B cell (primary cell): ENCODE measurements around the gene CEP43. TPM values are rescaled to one million over a fixed set of nuclear protein-coding genes. Genes with fewer than 3 reads are reported as not detected.

Experiments
- ATAC-seq: fragments of 200-7000 bp; cut with Tn5 transposase; one replicate; pipeline ENCODE4 v1.10.0; 2021; ENCODE audit warnings: low read depth, mild to moderate bottlenecking, moderate number of reproducible peaks, moderate library complexity
- CTCF ChIA-PET: fragments of 350-600 bp; sonication (Branson Sonifier 250); formaldehyde crosslinking; loops from one replicate; lab custom pipeline; 2021; ENCODE audit warnings: antibody characterized with exemption, inconsistent platforms; lab: Charles Lee
- POLR2A ChIA-PET: fragments of 350-600 bp; sonication (Branson Sonifier 250); formaldehyde crosslinking; loops from one replicate; lab custom pipeline; 2021; ENCODE audit warnings: antibody characterized with exemption; lab: Charles Lee
- DNase-seq: peaks from one replicate; pipeline ENCODE4 v3.0.0; 2013
- H2AFZ ChIP-seq: 2 replicates; pipeline ENCODE4 v1.6.1; 2012; ENCODE audit warnings: mild to moderate bottlenecking, low read depth, low read length; ENCODE audit not compliant: insufficient read depth, poor library complexity, severe bottlenecking
- H3K27ac ChIP-seq, 2 donors: 1 replicate in 1 of 2; 2 replicates in 1 of 2; pipeline ENCODE4 v1.5.1; 2012 to 2013; ENCODE audit warnings: low read length in 2 of 2, mild to moderate bottlenecking in 2 of 2, moderate library complexity in 1 of 2
- H3K27me3 ChIP-seq, 4 experiments: fragments of 200-600 bp in 1 of 4; sonication (generic) in 1 of 4; replicated peaks in 1 of 4; 1 replicate in 2 of 4; 2 replicates in 2 of 4; pipeline versions ENCODE4 v1.6.1 to v1.7.0; 2013 to 2016; ENCODE audit warnings: low read length in 3 of 4, mild to moderate bottlenecking in 2 of 4, mixed read lengths in 1 of 4, moderate library complexity in 1 of 4; ENCODE audit not compliant: insufficient read depth in 4 of 4, control insufficient read depth in 3 of 4; ENCODE audit errors: control extremely low read depth in 1 of 4
- H3K36me3 ChIP-seq, 2 experiments: replicated peaks in 1 of 2; 1 replicate in 1 of 2; 2 replicates in 1 of 2; pipeline versions ENCODE4 v1.6.1 to v1.7.1; 2013; ENCODE audit warnings: low read length in 1 of 2; ENCODE audit not compliant: insufficient read depth in 2 of 2, control insufficient read depth in 1 of 2; ENCODE audit errors: control extremely low read depth in 1 of 2, extremely low read depth in 1 of 2
- H3K4me1 ChIP-seq, 2 donors: fragments of 200-600 bp in 1 of 2; sonication (generic) in 1 of 2; 1 replicate in 1 of 2; 2 replicates in 1 of 2; pipeline versions ENCODE4 v1.5.1 to v1.6.1; 2013 to 2017; ENCODE audit warnings: low read length in 2 of 2; ENCODE audit not compliant: control insufficient read depth in 2 of 2, insufficient read depth in 2 of 2
- H3K4me2 ChIP-seq: replicated peaks from 2 replicates; pipeline ENCODE3; 2012; ENCODE audit warnings: mild to moderate bottlenecking, low read depth, low read length; ENCODE audit not compliant: poor library complexity, severe bottlenecking
- H3K4me3 ChIP-seq, 5 experiments: fragments of 200-600 bp in 1 of 5; sonication (generic) in 1 of 5; 1 replicate in 3 of 5; 2 replicates in 2 of 5; pipeline versions ENCODE4 v1.5.1 to v1.7.0; 2011 to 2016; ENCODE audit warnings: low read length in 4 of 5, mild to moderate bottlenecking in 4 of 5, low read depth in 2 of 5, control low read depth in 1 of 5, moderate library complexity in 1 of 5; ENCODE audit not compliant: insufficient read depth in 1 of 5; ENCODE audit errors: control extremely low read depth in 1 of 5, extremely low read depth in 1 of 5
- H3K79me2 ChIP-seq: fragments of 200-600 bp; sonication (generic); one replicate; pipeline ENCODE4 v1.6.0; 2016; ENCODE audit warnings: low read length; ENCODE audit not compliant: control insufficient read depth, insufficient read depth
- H3K9ac ChIP-seq: fragments of 200-600 bp; sonication (generic); 2 replicates; pipeline ENCODE4 v1.6.1; 2017; ENCODE audit warnings: mild to moderate bottlenecking, low read length, moderate library complexity
- H3K9me3 ChIP-seq, 3 donors: one replicate each; pipeline versions ENCODE4 v1.6.1 to v1.7.1; 2013; ENCODE audit warnings: low read length in 2 of 3; ENCODE audit not compliant: control insufficient read depth in 2 of 3, insufficient read depth in 1 of 3; ENCODE audit errors: control extremely low read depth in 1 of 3
- H4K20me1 ChIP-seq: 2 replicates; pipeline ENCODE4 v1.6.0; 2012; ENCODE audit warnings: mild to moderate bottlenecking, low read length; ENCODE audit not compliant: insufficient read depth, control insufficient read depth, poor library complexity, severe bottlenecking
- H3K27ac Mint-ChIP-seq: one replicate; pipeline ENCODE4 v1.8.0; 2021; ENCODE audit warnings: mixed read lengths
- H3K27me3 Mint-ChIP-seq: one replicate; pipeline ENCODE4 v1.8.0; 2021; ENCODE audit warnings: mixed read lengths
- H3K4me1 Mint-ChIP-seq: one replicate; pipeline ENCODE4 v1.8.0; 2021; ENCODE audit warnings: mixed read lengths
- H3K4me3 Mint-ChIP-seq: one replicate; pipeline ENCODE4 v1.8.0; 2021; ENCODE audit warnings: mixed read lengths
- H3K9me3 Mint-ChIP-seq: one replicate; pipeline ENCODE4 v1.8.0; 2022; ENCODE audit warnings: mixed read lengths; ENCODE audit not compliant: insufficient read depth
- CTCF ChIP-seq: fragments of 200-600 bp; IDR thresholded peaks from one replicate; pipeline ENCODE4 v1.8.0; 2022; ENCODE audit warnings: antibody characterized with exemption, mild to moderate bottlenecking
- EZH2 ChIP-seq: IDR thresholded peaks from 2 replicates; pipeline ENCODE4 v1.6.1; 2012; ENCODE audit warnings: borderline replicate concordance, low read depth, mild to moderate bottlenecking, moderate library complexity, low read length; ENCODE audit not compliant: insufficient read depth, poor library complexity, severe bottlenecking
- WGBS: methylation state at CpG from one replicate; pipeline ENCODE4 v1.1.5; 2013; ENCODE audit warnings: missing lambda C conversion rate; ENCODE audit not compliant: insufficient coverage; 5-methylcytosine and 5-hydroxymethylcytosine counted together
- intact Hi-C: fragments of 100-400 bp; cut with micrococcal nuclease; formaldehyde crosslinking; loops from one replicate; pipeline ENCODE4 v1.10.0; 2022
- polyA plus RNA-seq: library from polyadenylated mRNA; depleted of rRNA; stranded (reverse); fragments of >200 nt; gene quantifications from 2 replicates; pipeline ENCODE4 v1.2.3, GENCODE V29; 2012
- total RNA-seq, 2 donors: library from RNA; stranded (reverse); fragments of 120-200 nt in 1 of 2; gene quantifications; 1 replicate in 1 of 2; 2 replicates in 1 of 2; pipeline versions ENCODE4 v1.2.3 to v1.2.4, GENCODE V29; 2013 to 2022

CEP43 gene
- total and polyA plus RNA-seq, 2 donors (not counting 1 experiment from before 2014, with no cell fraction given) = 10.1 to 39.7 TPM

DNA sequence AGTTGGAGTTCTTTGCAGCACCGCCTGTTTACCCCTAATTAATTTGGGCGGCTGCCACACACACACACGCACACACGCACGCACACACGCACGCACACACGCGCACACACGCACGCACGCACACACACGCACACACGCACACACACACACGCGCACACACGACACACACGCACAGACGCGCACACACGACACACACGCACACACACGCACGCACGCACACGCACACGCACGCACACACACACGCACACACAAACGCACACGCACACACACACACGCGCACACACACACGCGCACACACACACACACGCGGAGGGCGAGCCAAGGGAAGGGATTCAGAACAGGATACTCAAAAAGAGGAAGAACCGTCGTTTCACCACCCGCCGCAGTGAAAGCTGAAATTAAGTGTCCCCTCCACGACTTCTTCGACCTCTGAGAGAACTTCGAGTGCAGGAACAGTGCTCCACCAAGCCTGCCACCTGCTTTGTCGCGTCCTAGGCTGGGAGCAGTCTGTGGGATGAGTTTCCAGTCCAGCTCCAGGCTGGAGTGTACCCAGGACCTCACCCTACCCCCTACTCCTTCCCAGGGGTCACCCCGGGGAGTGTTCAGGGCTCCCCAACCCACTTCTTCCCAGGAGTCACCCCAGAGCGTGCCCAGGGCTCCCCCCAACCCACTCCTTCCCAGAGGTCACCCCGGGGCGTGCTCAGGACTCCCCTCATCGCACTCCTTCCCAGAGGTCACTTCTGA is 43.9 kb upstream of the CEP43 start:
- DNase-seq = peak; percentile 85
- WGBS = 1% methylated on average over 17 of the region's 52 CpGs
- ChIA-PET POLR2A (interaction anchor here (0.8 to 1.9 kb wide), 8 partner anchors 8 to 186 kb away, joined by 3 to 9 read pairs (median 6); no protein-coding TSS in a partner anchor), CTCF (interaction anchor here (1.1 to 9.7 kb wide), 7 partner anchors 32 to 186 kb away, joined by 3 to 117 read pairs (median 4); partner anchors contain the start of gene CEP43)
- intact Hi-C loops = loop anchor here (5.0 kb wide), 1 partner anchor 613 kb away; the partner anchor contains the start of gene SFT2D1
- H3K27ac ChIP-seq = peak overlapping the region; percentile 78 to 98
- peak overlapping the region; percentile 81 for H2AFZ ChIP-seq
- peaks cover 0 to 30% of the 10 kb centered on the region in 2 experiments for H3K36me3 ChIP-seq
- no peaks in the 10 kb centered on the region for H3K27me3 ChIP-seq
- H3K9ac ChIP-seq = peak overlapping the region; percentile 89
- peaks cover 79% of the 10 kb centered on the region for H3K4me1 Mint-ChIP-seq
- peak overlapping the region; percentile 79 to 97 (median 89) for H3K4me3 ChIP-seq
- peaks cover 37% of the 10 kb centered on the region for H4K20me1 ChIP-seq
- H3K4me3 Mint-ChIP-seq = peak overlapping the region; percentile 93
- peaks cover 71 to 83% of the 10 kb centered on the region in 2 donors for H3K4me1 ChIP-seq
- ATAC-seq = no peak
- H3K79me2 ChIP-seq = peaks cover 49% of the 10 kb centered on the region
- peak overlapping the region; percentile 95 for H3K27ac Mint-ChIP-seq
- H3K9me3 ChIP-seq = no peaks in the 10 kb centered on the region
- no peaks in the 10 kb centered on the region for H3K9me3 Mint-ChIP-seq
- peak overlapping the region; percentile 98 for H3K4me2 ChIP-seq
- TF ChIP-seq EZH2 (no peak), CTCF (no peak)
- H3K27me3 Mint-ChIP-seq = no peaks in the 10 kb centered on the region
